GM19468 (cell line): ENCODE measurements around the gene SIM2.
"Not testable (repeated sequence)": the region's sequence is repeated elsewhere in the genome, so short reads cannot be mapped to it uniquely, and the experiment has no call there.

ENCODE experiments used
- ATAC-seq: cut with Tn5 transposase; IDR thresholded peaks from one replicate; pipeline ENCODE4 v1.9.1; 2021; ENCODE audit warnings: mild to moderate bottlenecking, moderate library complexity, moderate number of reproducible peaks; ENCODE audit not compliant: unreplicated experiment; ENCODE audit errors: extremely low read depth

Gene SIM2, protein sequence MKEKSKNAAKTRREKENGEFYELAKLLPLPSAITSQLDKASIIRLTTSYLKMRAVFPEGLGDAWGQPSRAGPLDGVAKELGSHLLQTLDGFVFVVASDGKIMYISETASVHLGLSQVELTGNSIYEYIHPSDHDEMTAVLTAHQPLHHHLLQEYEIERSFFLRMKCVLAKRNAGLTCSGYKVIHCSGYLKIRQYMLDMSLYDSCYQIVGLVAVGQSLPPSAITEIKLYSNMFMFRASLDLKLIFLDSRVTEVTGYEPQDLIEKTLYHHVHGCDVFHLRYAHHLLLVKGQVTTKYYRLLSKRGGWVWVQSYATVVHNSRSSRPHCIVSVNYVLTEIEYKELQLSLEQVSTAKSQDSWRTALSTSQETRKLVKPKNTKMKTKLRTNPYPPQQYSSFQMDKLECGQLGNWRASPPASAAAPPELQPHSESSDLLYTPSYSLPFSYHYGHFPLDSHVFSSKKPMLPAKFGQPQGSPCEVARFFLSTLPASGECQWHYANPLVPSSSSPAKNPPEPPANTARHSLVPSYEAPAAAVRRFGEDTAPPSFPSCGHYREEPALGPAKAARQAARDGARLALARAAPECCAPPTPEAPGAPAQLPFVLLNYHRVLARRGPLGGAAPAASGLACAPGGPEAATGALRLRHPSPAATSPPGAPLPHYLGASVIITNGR

DNA sequence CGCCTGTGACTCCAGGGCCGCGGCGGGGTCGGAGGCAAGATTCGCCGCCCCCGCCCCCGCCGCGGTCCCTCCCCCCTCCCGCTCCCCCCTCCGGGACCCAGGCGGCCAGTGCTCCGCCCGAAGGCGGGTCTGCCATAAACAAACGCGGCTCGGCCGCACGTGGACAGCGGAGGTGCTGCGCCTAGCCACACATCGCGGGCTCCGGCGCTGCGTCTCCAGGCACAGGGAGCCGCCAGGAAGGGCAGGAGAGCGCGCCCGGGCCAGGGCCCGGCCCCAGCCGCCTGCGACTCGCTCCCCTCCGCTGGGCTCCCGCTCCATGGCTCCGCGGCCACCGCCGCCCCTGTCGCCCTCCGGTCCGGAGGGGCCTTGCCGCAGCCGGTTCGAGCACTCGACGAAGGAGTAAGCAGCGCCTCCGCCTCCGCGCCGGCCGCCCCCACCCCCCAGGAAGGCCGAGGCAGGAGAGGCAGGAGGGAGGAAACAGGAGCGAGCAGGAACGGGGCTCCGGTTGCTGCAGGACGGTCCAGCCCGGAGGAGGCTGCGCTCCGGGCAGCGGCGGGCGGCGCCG is at the start of gene SIM2:
SIM2 (plus strand) TSS at position 135 of the 565 bp plus-strand sequence. CDS start 632 bp downstream, outside the sequence.
- ATAC-seq: no peak

DNA sequence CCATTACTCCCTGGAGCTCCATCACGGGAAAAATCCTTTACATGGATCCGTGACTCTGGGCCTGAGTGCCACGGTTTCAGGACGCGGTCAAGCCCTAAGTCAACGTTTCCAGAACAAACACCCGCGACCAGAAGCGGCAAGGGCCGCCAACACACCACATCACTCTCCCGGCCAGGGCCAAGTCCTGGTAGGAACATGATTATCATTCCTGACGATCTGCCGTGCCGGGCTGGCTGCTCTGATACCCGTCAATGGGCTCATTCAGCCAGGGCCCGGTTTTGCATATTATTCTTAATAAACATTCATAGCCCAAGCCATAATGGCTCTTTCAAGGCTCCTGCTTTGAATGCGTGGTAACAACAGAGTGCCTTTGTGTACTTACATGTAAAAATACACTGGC is 44.6 kb upstream of the SIM2 start:
- no peak for ATAC-seq

DNA sequence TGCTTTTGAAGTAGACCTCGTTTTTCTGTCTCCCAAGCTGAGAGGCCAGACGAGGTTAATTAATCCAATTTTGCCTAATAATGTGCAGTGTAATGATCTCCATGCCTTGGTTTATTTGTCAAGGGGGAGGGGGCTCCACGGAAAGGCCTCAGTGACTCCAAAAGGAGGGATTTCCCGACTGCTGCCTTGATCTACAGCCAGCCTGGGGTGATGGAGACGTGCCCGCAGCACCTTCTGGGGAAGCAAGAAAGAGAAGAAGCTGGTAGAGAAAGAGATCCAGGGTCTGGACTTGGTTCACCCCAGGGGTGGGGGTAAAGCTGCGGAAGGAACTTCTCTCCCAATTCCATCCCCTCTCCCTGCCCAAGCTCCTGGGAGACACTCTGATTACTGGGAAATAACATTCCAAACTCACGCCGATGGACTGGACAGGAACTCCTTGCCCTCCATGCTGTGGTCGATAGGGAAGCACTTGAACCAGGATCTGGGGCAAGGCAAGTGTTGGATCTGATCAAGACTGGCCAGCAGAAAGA is 44.1 kb upstream of the SIM2 start:
- no peak for ATAC-seq

DNA sequence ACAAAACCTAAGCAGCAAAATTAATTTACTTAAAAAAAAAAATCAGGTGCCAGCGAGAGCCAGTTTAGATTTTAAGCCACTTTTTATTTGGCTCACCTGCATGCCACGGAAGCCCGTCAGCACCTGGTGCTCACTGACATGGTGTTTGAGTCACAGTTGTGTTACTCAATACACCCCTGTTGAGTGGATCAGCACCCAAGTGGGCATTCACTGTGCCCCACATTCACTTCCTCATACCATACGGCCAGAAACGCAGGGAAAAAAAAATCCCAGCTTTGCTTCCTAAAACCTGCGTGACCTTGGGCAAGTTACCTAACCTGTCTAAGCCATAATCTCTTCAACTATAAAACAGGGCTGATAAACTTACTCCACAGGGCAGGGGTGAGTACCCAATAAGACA is 42.8 kb upstream of the SIM2 start:
- no peak for ATAC-seq

DNA sequence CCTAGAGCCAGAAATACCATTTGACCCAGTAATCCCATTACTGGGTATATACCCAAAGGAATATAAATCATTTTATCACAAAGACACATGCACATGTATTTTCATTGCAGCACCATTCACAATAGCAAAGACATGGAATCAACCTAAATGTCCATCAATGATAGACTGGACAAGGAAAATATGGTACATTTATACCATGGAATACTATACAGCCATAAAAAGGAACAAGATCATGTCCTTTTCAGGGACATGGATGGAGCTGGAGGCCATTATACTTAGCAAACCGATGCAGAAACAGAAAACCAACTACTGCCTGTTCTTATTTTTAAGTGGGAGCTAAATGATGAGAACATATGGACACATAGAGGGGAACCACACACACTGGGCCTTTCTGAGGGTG is 41.6 kb upstream of the SIM2 start:
- not testable (repeated sequence) for ATAC-seq

DNA sequence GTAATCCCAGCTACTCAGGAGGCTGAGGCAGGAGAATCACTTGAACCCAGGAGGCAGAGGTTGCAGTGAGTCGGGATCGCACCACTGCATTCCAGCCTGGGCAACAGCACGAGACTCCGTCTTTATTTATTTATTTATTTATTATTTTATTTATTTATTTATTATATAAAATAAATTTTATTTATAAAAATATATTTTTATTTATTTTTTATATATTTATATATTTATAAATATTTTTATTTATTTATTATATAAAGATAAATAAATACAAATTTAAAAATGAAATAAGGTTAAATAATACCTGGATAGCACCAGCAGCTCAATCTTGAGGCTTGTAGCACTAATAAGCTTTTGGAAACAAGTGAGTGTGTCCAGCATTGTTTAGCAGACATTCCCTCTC is 40.9 kb upstream of the SIM2 start:
- no peak for ATAC-seq

DNA sequence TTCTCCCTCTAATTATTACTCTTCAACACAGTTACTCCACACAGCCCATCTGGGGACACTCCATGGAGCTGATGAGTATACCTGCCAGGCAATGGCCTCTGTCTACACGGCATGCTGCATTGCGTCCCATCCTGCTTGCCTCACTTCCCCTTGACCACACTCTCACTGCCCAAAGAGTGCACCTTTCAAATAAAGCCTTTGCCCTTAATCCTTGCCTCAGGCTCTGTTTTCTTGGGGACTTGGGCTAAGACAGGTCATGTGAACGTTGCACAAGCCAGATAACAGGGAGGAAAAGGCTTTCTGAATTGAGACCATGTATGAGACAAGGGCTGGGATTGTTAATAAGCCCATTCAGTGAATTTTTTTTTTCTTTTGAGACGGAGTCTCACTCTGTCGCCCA is 40.0 kb upstream of the SIM2 start:
- no peak for ATAC-seq

DNA sequence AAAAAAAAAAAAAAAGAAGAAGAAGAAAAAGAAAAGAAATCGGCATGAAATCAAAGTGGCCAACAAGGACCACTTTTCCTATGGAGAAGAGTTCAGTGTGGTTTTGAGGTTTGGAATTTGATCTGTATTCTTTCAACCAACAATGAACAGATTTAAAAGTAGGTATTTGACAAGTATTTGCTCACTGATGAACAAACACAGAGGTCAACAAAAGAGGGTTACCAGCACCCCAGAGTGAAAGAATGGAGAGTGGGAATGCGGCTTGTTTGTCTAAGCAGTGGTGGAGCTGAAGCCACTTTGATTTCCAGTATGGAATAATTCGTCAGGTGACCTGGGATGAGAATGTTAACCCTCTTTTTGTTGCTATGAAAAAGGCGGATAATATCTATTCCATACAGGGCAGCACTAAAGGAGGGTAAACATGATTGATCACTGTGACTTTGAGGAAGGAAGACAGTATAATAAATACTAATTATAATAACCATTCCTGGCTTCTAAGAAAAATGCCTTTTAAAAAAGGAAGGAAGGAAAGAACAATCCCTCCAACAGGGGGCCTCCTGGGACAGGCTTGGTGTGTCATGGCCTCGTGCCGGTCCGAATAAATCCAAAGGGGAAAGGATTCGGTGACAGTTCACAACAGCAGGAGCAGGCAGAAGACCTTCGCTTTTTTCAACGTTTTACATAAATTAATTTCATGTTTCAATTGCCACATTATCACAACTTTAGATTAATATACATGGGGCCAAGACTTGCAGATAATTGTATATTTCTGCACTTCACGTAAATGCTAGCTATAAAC is 37.2 kb upstream of the SIM2 start:
- ATAC-seq: no peak

DNA sequence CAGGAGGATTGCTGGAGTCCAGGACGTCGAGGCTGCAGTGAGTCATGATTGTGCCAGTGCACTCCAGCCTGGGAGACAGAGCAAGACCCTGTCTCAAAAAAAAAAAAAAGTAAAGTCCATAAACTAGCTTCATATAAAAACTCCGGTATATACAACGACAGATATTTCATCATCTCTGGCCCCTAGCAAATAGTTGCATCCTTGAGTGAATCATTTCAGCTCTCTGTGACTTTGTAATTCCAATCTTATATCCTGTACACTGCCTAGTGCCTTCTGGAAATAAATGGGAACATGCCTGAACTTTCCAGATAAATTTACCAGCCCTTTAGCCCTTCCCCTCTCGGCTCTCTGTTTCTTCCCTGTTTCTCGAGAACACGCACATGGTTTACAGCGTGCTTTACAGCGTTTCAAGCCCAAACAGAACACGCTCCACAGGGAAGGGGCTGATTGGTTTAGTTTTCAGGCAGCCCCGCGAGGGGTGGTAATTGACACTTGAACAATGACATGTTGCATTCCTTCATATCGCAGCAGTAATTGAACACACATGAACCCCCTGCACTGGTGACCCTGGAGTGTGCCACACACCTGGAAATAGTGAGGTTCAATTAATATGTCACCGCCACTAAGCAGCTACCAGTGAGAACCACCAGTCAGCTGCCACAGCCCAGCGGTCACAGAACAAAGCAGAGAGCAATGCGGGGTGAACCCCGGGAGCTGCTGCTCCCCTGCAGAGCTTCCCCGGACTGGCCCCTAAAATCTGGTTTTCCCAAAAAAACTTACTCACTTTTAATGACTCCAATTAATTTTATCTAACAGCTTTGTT is 35.7 kb upstream of the SIM2 start:
- ATAC-seq: no peak

DNA sequence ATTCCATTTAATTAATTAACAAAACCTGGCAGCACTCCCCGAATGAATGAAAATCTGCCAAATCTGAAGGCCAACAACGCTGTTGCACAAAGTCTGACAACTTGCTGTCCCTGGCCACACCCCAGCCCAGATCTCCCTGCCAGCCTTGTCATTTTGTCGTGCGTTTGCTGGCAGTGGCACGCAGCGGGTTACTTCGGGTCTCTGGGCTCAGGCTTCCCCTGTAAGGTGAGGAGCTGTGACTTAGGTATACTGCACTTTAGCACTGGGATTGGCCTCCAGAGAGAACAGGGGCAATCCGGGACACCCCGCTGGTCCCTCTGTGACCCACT is 34.3 kb upstream of the SIM2 start:
- ATAC-seq: no peak

DNA sequence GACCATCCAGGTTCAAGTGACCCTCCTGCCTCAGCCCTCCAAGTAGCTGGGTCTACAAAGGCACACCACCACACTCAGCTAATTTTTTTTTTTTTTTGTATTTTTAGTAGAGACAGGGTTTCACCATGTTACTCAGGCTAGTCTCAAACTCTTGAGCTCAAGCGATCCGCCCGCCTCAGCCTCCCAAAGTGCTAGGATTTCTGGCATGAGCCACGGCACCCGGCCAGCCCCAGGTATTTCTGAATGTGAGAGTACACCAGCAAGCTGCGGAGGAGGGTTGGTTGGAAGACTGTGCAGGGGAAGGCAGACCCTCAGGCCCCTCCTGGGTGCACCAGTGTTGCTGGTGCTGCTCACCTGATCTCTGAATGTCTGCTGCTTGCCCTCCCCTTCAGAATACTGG is 33.1 kb upstream of the SIM2 start:
- no peak for ATAC-seq

DNA sequence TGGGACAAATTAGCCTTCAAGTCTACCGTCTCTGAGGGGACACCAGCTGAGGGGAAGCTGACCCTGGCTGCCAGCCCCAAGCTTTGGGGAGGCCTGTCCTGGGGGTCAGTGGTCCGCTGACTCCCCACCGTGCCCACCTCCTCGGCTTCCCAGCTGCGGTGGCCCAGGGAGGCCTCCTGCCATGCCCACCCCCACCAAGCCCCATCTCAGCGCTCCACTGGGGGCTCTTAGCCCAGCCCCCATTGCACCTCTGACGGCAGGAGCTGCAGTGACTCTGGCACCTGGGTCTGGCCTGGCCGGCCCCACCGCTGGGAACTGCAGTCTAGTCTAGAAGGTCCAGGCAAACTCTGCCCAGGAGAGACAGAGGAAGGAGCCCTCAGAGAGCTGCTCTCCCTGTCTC is 30.2 kb upstream of the SIM2 start:
- no peak for ATAC-seq

DNA sequence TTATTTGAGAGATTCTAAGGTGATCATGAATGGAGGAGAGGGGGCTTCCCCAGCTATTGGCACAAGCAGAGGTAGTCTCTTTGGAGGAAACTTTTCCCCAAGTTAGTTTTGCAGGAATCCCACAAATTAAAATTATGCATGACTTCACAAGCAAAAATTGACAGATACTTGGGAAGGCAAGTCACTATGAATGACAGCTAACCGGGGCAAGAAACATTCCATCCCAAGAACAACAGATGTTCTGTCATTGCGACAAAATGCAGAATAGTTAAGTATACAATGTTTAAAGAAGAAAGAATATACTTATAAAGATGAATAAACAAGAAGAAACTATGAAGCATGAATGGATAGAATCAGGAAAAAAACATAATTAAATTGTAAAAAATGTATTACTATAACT is 27.1 kb upstream of the SIM2 start:
- no peak for ATAC-seq

DNA sequence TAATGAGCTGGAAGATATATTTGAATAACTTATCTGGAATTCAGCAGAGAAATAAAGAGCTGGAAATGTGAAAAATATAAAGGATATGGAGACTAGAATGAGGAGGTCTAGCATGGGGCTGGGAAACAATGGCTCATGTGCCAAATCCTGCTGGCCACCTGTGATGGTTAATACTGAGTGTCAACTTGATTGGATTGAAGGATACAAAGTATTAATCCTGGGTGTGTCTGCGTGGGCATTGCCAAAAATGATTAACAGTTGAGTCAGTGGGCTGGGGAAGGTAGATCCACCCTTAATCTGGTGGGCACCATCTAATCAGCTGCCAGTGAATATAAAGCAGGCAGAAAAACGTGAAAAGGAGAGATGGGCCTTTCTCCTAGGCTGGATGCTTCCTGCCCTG is 26.6 kb upstream of the SIM2 start:
- ATAC-seq: not testable (repeated sequence)

DNA sequence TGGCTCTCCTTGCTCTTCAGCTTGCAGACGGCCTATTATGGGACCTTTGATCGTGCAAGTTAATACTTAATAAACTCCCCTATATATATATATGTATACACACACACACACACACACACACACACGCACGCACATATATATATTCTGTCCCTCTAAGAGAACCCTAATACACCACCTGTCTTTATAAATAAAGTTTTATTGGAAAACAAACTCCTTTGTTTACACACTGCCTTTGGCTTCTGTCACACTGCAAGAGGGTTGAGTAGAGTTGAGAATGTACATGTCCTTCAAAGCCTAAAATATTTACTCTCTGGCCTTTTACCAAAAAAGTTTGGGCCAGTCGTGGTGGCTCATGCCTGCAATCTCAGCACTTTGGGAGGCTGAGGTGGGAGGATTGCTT is 26.2 kb upstream of the SIM2 start:
- no peak for ATAC-seq

DNA sequence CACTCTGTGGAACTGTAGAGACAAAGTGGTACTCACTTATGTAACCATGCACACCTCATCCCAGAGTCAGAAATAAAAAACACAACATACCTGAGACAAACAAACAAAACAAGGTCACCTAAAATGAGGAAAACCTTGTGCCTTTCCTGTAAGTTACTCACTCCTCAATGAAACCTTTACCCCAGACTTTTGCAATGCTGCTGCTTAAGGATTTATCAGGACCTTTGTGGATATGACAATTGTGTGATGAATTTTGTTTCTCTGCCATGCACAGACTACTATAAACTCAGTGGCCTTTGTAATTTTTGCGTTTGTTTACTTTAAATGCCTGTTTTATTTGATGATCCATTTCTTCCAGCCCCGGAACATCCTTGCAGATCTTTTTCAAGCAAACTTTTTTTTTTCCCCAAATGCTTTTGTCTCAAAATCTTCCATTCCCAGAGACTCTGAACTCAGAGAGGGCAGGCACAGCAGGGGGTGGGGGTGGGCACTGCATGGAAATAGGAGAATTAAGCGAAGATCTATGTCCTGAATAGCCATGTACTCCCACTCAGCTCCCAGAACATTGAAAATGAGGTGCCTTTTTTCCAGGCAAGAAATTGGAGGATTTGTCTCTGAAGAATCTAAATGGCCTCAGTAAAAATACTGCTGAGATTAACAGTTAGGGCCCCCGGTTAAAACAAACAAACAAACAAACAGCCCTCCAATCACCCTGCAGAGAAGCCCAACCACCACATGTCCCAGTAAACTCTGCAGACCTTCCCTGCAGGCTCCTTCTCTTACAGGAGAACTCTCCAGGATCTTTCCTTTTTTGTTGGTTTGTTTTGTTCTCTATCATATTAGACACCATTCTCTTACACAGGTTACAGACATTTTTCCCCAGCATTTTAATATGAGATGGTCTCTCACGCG is 22.6 kb upstream of the SIM2 start:
- no peak for ATAC-seq

DNA sequence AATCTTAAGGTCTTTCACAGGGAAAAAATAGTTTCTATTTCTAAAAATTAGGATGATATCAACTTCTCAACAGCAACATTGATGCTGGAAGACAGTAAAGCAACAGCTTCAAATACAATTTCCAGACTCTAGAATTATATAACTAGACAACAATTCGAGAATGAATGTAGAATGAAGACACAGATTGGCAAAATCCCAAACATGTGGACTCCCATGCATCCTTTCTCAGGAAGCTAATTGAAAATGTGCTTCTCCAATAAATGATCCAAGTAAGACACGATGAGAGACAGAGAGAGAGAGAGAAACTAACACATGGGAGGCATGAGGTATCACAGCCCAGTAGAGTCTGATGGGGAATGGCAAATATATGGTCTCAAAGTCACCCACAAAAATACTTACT is 21.5 kb upstream of the SIM2 start:
- no peak for ATAC-seq

DNA sequence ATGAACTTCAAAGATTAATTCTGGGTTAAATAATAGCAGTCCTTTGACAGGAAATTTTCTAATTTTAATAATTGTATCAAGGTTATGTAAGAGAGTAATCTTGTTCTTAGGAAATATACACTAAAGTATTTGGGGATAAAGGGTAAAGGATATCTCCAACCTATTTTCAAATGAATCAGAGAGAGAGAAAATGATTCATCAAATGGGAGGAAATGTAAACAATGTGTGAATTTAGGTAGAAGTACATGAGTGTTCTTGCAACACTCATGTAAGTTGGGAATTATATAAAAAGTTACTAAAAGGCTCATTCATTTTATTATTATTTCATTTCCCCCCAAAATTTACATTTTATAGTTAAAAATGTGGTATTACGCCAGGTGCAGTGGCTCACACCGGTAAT is 20.4 kb upstream of the SIM2 start:
- ATAC-seq: no peak

DNA sequence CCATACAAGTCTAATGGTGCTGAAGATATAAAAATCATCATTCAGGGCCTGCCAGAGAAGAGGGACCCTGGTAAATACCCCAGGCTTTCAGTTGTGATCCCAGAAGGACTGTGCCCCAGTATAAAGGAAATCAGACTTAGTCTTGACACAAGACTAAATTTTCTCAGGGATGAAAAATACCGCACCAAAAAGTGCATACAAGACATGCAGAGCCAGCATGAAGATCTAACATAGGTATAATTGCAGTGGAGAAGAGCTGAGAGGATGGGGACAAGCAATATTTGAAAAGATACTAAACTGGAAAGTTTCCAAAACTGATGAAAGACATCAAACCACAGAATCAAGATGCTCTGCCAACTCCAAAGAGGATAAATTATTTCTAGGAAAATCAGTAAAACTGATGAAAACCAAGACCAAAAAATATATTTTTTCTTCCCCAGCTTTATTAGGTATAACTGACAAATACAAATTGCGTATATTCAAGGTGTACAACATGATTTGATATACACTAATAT is 17.7 kb upstream of the SIM2 start:
- no peak for ATAC-seq
